Measurements from ENCODE around the gene MPPED2. TPM values are rescaled to one million over a fixed set of nuclear protein-coding genes. Genes with fewer than 3 reads are reported as not detected.

MPPED2 gene
- total and polyA plus RNA-seq, 2 donors (not counting 3 experiments of a cell fraction or from before 2014, with no cell fraction given), result not detected

DNA sequence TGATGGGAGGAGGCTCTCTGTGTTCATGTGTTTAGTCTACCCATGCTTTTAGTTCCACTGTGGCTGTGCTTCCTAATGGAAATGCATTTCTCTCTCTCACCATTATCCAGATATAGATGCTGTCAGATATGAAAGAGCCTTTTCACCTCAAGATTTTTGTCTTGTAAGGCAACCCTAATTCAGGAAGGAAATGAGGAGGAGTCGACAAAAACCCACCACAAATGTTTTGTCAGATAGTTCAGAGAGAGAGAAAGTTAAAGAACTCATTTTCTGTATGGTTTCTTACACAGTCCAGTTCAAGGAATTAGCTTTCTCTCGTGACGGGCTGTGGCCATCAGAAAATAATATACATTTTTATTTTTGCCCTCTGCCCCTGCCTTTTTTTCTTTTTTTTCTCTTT lies 180.8 kb downstream of the MPPED2 start:
- BruUV-seq (replicated peaks), result no TSS peak
- CTCF ChIA-PET, result no interaction called here

DNA sequence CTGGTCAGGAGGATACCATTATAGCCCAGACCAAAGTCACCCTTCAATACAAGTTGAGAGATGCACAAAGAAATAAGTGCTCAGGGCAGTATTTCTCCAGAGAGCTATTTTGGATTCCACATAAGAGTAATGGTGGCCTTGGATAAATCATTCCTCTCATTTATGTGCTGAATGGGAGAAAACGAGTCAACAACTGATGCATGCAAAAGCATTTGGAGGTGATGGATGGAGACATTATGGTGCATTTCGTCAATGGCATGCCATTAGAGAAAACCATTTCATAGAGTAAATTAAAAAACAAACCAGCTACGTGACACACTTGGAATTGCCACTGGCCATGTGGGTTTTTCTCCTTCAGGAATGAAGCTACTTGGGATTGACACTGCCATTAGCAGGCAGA lies 182.0 kb downstream of the MPPED2 start:
- FAIRE-seq, result no peak
- intact Hi-C loops (cut with micrococcal nuclease), result no loop called here
- no peak overlapping the region for H3K4me3 ChIP-seq (replicated peaks in 1 of 3; ENCODE audit: insufficient read depth in 1 of 3, low read depth in 1 of 3, low read length in 3 of 3)
- no peak overlapping the region for H3K27ac ChIP-seq (ENCODE audit: insufficient read depth, low read depth, low read length)
- DNase-seq (ENCODE audit: low read depth, low spot score), result no peak
- no TSS peak for BruUV-seq (replicated peaks)
- POLR2A ChIA-PET, result no interaction called here
- CTCF ChIA-PET, result no interaction called here
- H3K4me1 ChIP-seq (ENCODE audit: control insufficient read depth, extremely low read depth, insufficient read depth, low read length), result no peaks in the 10 kb centered on the region
- no peaks in the 10 kb centered on the region for H4K20me1 ChIP-seq (replicated peaks; ENCODE audit: control insufficient read depth, extremely low read depth, insufficient read depth, low read length)
- H2AFZ ChIP-seq (ENCODE audit: low read depth, low read length), result no peak overlapping the region
- H3K36me3 ChIP-seq (ENCODE audit: control insufficient read depth in 2 of 2, extremely low read depth in 1 of 2, insufficient read depth in 2 of 2, low read length in 2 of 2), result no peaks in the 10 kb centered on the region
- no peaks in the 10 kb centered on the region for H3K79me2 ChIP-seq (ENCODE audit: control insufficient read depth, insufficient read depth, low read length)
- dilution Hi-C loops (cut with MboI; ENCODE audit: extremely low pct_ligation_motif_present, low sequenced_read_pairs), result no loop called here
- H3K4me2 ChIP-seq (ENCODE audit: insufficient read depth, low read length), result no peak overlapping the region
- H3K9me1 ChIP-seq (replicated peaks; ENCODE audit: control insufficient read depth, extremely low read depth, insufficient read depth, low read length), result no peaks in the 10 kb centered on the region
- no peaks in the 10 kb centered on the region for H3K9me3 ChIP-seq (replicated peaks; ENCODE audit: control insufficient read depth, insufficient read depth, low read length)
- H3K27me3 ChIP-seq (ENCODE audit: control insufficient read depth in 2 of 2, insufficient read depth in 2 of 2, low read length in 2 of 2), result no peaks in the 10 kb centered on the region
- no peak overlapping the region for H3K9ac ChIP-seq (replicated peaks; ENCODE audit: extremely low read depth, insufficient read depth, low read length)
- TF ChIP-seq POLR2A (IDR thresholded peaks at IDR 0.05; ENCODE audit: low read depth, low read length), result no peak
- no peak for TF ChIP-seq JUN (IDR thresholded peaks at IDR 0.05; ENCODE audit: borderline replicate concordance, insufficient read depth, insufficient read length, low read depth)
- TF ChIP-seq GATA2 (IDR thresholded peaks at IDR 0.05; ENCODE audit: insufficient read depth, insufficient read length, low read depth, low read length), result no peak
- TF ChIP-seq, protein P1, sequence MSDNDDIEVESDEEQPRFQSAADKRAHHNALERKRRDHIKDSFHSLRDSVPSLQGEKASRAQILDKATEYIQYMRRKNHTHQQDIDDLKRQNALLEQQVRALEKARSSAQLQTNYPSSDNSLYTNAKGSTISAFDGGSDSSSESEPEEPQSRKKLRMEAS (IDR thresholded peaks at IDR 0.05; ENCODE audit: insufficient read depth, insufficient read length), result no peak
- TF ChIP-seq MYC (IDR thresholded peaks at IDR 0.05; ENCODE audit: low read depth, low read length), result no peak
- TF ChIP-seq FOS (IDR thresholded peaks at IDR 0.05; ENCODE audit: borderline replicate concordance, insufficient read depth, low read length), result no peak
- no peak for TF ChIP-seq EZH2 (IDR thresholded peaks at IDR 0.05; ENCODE audit: borderline replicate concordance, low read depth, low read length, severe bottlenecking)
- no peak for TF ChIP-seq POLR2AphosphoS5 (IDR thresholded peaks at IDR 0.05; ENCODE audit: insufficient read depth, low read depth, low read length)
- TF ChIP-seq, protein P2, sequence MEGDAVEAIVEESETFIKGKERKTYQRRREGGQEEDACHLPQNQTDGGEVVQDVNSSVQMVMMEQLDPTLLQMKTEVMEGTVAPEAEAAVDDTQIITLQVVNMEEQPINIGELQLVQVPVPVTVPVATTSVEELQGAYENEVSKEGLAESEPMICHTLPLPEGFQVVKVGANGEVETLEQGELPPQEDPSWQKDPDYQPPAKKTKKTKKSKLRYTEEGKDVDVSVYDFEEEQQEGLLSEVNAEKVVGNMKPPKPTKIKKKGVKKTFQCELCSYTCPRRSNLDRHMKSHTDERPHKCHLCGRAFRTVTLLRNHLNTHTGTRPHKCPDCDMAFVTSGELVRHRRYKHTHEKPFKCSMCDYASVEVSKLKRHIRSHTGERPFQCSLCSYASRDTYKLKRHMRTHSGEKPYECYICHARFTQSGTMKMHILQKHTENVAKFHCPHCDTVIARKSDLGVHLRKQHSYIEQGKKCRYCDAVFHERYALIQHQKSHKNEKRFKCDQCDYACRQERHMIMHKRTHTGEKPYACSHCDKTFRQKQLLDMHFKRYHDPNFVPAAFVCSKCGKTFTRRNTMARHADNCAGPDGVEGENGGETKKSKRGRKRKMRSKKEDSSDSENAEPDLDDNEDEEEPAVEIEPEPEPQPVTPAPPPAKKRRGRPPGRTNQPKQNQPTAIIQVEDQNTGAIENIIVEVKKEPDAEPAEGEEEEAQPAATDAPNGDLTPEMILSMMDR (IDR thresholded peaks at IDR 0.05; ENCODE audit: extremely low read depth in 1 of 2, insufficient read depth in 1 of 2, low read depth in 1 of 2, low read length in 2 of 2), result no peak

More for the DNA sequence above, 180.8 kb downstream of the MPPED2 start:
- Histone ChIP-seq H3K9ac (replicated peaks; ENCODE audit: extremely low read depth, insufficient read depth, low read length) (no peak overlapping the region), H3K4me3 (replicated peaks in 1 of 3; ENCODE audit: insufficient read depth in 1 of 3, low read depth in 1 of 3, low read length in 3 of 3) (no peak overlapping the region), H3K79me2 (ENCODE audit: control insufficient read depth, insufficient read depth, low read length) (no peaks in the 10 kb centered on the region), H3K4me2 (ENCODE audit: insufficient read depth, low read length) (no peak overlapping the region), H2AFZ (ENCODE audit: low read depth, low read length) (no peak overlapping the region), H3K36me3 (ENCODE audit: control insufficient read depth in 2 of 2, extremely low read depth in 1 of 2, insufficient read depth in 2 of 2, low read length in 2 of 2) (no peaks in the 10 kb centered on the region), H4K20me1 (replicated peaks; ENCODE audit: control insufficient read depth, extremely low read depth, insufficient read depth, low read length) (no peaks in the 10 kb centered on the region), H3K9me1 (replicated peaks; ENCODE audit: control insufficient read depth, extremely low read depth, insufficient read depth, low read length) (no peaks in the 10 kb centered on the region), H3K27ac (ENCODE audit: insufficient read depth, low read depth, low read length) (no peak overlapping the region), H3K27me3 (ENCODE audit: control insufficient read depth in 2 of 2, insufficient read depth in 2 of 2, low read length in 2 of 2) (no peaks in the 10 kb centered on the region), H3K9me3 (replicated peaks; ENCODE audit: control insufficient read depth, insufficient read depth, low read length) (no peaks in the 10 kb centered on the region), H3K4me1 (ENCODE audit: control insufficient read depth, extremely low read depth, insufficient read depth, low read length) (no peaks in the 10 kb centered on the region)
- DNase-seq (ENCODE audit: low read depth, low spot score), result no peak
- dilution Hi-C loops (cut with MboI; ENCODE audit: extremely low pct_ligation_motif_present, low sequenced_read_pairs), result no loop called here
- intact Hi-C loops (cut with micrococcal nuclease), result no loop called here
- POLR2A ChIA-PET, result no interaction called here
- TF ChIP-seq, protein P2 (IDR thresholded peaks at IDR 0.05; ENCODE audit: extremely low read depth in 1 of 2, insufficient read depth in 1 of 2, low read depth in 1 of 2, low read length in 2 of 2), result no peak
- no peak for TF ChIP-seq POLR2AphosphoS5 (IDR thresholded peaks at IDR 0.05; ENCODE audit: insufficient read depth, low read depth, low read length)
- no peak for FAIRE-seq
